ENCODE results near the gene H2BK1. TPM values are rescaled to one million over a fixed set of nuclear protein-coding genes. Genes with fewer than 3 reads are reported as not detected.
A peak's percentile ranks its signal among the peaks of the same experiment; 100 is the strongest.

H2BK1 gene
- total RNA-seq, 3 donors from 2014 or later (not counting 1 experiment from before 2014, with no cell fraction given): 2.5 TPM; not detected in 2

GRCh38 chr7:151240942-151241754 lies 30.9 kb upstream of the H2BK1 start:
- Histone ChIP-seq H3K27me3 (ENCODE audit: control insufficient read depth, insufficient read depth, low read length) (peaks cover 13% of the 10 kb centered on the region), H3K4me3 (ENCODE audit: low read length) (no peak overlapping the region), H3K9me3 (ENCODE audit: control insufficient read depth, insufficient read depth, low read length) (no peaks in the 10 kb centered on the region), H3K36me3 (ENCODE audit: control insufficient read depth, insufficient read depth, low read length) (peaks cover 13% of the 10 kb centered on the region), H3K4me1 (ENCODE audit: control insufficient read depth, insufficient read depth, low read length) (peaks cover 32% of the 10 kb centered on the region), H3K27ac (ENCODE audit: low read length) (no peak overlapping the region)
- Mint-ChIP-seq H3K27me3 (ENCODE audit: low read depth in 2 of 2) (peaks cover 0 to 4% of the 10 kb centered on the region in 2 donors), H3K4me1 (peaks cover 24 to 35% of the 10 kb centered on the region in 2 donors), H3K9me3 (no peaks in the 10 kb centered on the region), H3K36me3 (no peaks in the 10 kb centered on the region), H3K4me3 (peak overlapping the region; percentile 40), H3K27ac (no peak overlapping the region)
- intact Hi-C loops (cut with micrococcal nuclease): no loop called here
- ATAC-seq (no peak), DNase-seq (no peak)
- WGBS (ENCODE audit: insufficient coverage): 95% methylated on average over 7 of the region's 7 CpGs
- no peak for TF ChIP-seq CTCF (IDR thresholded peaks at IDR 0.05)

GRCh38 chr7:151240536-151240935 lies 30.2 kb upstream of the H2BK1 start:
- Mint-ChIP-seq H3K9me3 (no peaks in the 10 kb centered on the region), H3K36me3 (no peaks in the 10 kb centered on the region), H3K27ac (no peak overlapping the region), H3K4me3 (no peak overlapping the region), H3K27me3 (ENCODE audit: low read depth in 2 of 2) (no peaks in the 10 kb centered on the region), H3K4me1 (peaks cover 25 to 32% of the 10 kb centered on the region in 2 donors)
- no peak overlapping the region for H3K27ac ChIP-seq (ENCODE audit: low read length)
- ATAC-seq (no peak), DNase-seq (no peak)
- no peaks in the 10 kb centered on the region for H3K9me3 ChIP-seq (ENCODE audit: control insufficient read depth, insufficient read depth, low read length)
- TF ChIP-seq CTCF (IDR thresholded peaks at IDR 0.05): no peak
- intact Hi-C loops (cut with micrococcal nuclease): no loop called here
- H3K4me3 ChIP-seq (ENCODE audit: low read length): no peak overlapping the region
- peaks cover 19% of the 10 kb centered on the region for H3K36me3 ChIP-seq (ENCODE audit: control insufficient read depth, insufficient read depth, low read length)
- WGBS (ENCODE audit: insufficient coverage): 92% methylated on average over 4 of the region's 4 CpGs
- H3K4me1 ChIP-seq (ENCODE audit: control insufficient read depth, insufficient read depth, low read length): peaks cover 28% of the 10 kb centered on the region
- H3K27me3 ChIP-seq (ENCODE audit: control insufficient read depth, insufficient read depth, low read length): peaks cover 8% of the 10 kb centered on the region

GRCh38 chr7:151239837-151240459 lies 29.7 kb upstream of the H2BK1 start:
- intact Hi-C loops (cut with micrococcal nuclease): no loop called here
- no peak overlapping the region for H3K27ac Mint-ChIP-seq

More at GRCh38 chr7:151239837-151240459, 29.7 kb upstream of the H2BK1 start:
- ATAC-seq (no peak), DNase-seq (no peak)
- Mint-ChIP-seq H3K36me3 (no peaks in the 10 kb centered on the region), H3K4me1 (peaks cover 24 to 31% of the 10 kb centered on the region in 2 donors), H3K27me3 (ENCODE audit: low read depth in 2 of 2) (no peaks in the 10 kb centered on the region), H3K9me3 (no peaks in the 10 kb centered on the region), H3K4me3 (no peak overlapping the region)
- no peak overlapping the region for H3K27ac ChIP-seq (ENCODE audit: low read length)
- TF ChIP-seq CTCF (IDR thresholded peaks at IDR 0.05): no peak
- peaks cover 25% of the 10 kb centered on the region for H3K36me3 ChIP-seq (ENCODE audit: control insufficient read depth, insufficient read depth, low read length)
- H3K27me3 ChIP-seq (ENCODE audit: control insufficient read depth, insufficient read depth, low read length): peaks cover 6% of the 10 kb centered on the region
- WGBS (ENCODE audit: insufficient coverage): 93% methylated on average over 10 of the region's 11 CpGs
- H3K4me3 ChIP-seq (ENCODE audit: low read length): no peak overlapping the region
- no peaks in the 10 kb centered on the region for H3K9me3 ChIP-seq (ENCODE audit: control insufficient read depth, insufficient read depth, low read length)
- H3K4me1 ChIP-seq (ENCODE audit: control insufficient read depth, insufficient read depth, low read length): peaks cover 23% of the 10 kb centered on the region

Data from natural killer cell (primary cell).